DLD1 (cell line): Measurements from ENCODE around the gene DCC.

Source experiments
- in situ Hi-C: cut with HindIII; loops from 2 replicates; pipeline ENCODE4 v1.10.0; 2017; ENCODE audit warnings: low sequenced_read_pairs

DCC gene, protein sequence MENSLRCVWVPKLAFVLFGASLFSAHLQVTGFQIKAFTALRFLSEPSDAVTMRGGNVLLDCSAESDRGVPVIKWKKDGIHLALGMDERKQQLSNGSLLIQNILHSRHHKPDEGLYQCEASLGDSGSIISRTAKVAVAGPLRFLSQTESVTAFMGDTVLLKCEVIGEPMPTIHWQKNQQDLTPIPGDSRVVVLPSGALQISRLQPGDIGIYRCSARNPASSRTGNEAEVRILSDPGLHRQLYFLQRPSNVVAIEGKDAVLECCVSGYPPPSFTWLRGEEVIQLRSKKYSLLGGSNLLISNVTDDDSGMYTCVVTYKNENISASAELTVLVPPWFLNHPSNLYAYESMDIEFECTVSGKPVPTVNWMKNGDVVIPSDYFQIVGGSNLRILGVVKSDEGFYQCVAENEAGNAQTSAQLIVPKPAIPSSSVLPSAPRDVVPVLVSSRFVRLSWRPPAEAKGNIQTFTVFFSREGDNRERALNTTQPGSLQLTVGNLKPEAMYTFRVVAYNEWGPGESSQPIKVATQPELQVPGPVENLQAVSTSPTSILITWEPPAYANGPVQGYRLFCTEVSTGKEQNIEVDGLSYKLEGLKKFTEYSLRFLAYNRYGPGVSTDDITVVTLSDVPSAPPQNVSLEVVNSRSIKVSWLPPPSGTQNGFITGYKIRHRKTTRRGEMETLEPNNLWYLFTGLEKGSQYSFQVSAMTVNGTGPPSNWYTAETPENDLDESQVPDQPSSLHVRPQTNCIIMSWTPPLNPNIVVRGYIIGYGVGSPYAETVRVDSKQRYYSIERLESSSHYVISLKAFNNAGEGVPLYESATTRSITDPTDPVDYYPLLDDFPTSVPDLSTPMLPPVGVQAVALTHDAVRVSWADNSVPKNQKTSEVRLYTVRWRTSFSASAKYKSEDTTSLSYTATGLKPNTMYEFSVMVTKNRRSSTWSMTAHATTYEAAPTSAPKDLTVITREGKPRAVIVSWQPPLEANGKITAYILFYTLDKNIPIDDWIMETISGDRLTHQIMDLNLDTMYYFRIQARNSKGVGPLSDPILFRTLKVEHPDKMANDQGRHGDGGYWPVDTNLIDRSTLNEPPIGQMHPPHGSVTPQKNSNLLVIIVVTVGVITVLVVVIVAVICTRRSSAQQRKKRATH (N-terminal part only)

DNA sequence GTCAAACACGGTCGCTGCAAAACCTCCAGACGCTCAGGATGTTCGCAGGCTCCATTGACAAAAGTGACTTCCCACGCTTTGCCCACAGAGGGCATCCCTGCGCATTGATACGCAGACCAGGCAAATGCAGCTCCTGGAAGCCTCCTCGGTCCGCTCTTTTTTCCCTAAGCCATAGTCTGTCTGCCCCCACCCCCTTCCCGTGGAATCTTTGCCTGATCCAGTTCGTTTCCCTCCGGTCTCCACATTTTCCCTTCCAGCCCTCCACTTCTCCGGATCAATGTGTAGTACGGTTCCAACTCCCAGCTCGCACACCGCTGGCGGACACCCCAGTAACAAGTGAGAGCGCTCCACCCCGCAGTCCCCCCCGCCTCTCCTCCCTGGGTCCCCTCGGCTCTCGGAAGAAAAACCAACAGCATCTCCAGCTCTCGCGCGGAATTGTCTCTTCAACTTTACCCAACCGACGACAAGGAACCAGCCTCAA is at the start of gene DCC:
Gene DCC, plus strand, starts transcription at position 307 of the 481 bp plus-strand sequence. CDS start 591 bp downstream, outside the sequence.
- in situ Hi-C loops, result no loop called here

DNA sequence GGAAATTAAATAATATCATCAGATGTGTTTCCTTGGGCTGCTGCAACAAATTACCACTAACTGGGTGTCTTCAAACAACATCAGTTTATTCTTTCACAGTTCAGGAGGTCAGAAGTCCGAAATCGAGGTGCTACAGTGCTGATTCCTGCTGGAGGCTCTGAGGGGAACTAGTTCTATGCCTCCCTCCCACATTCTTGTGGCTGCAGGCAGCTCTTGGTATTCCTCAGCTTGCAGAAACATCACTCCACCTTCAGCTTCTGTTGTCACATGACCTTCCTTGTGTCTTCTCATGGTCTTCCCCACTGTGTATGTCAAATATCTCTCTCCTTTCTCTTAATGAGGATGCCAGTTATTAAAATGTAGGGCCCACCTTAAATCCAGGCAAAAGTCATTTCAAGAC is 29.3 kb upstream of the DCC start:
- in situ Hi-C loops, result no loop called here

DNA sequence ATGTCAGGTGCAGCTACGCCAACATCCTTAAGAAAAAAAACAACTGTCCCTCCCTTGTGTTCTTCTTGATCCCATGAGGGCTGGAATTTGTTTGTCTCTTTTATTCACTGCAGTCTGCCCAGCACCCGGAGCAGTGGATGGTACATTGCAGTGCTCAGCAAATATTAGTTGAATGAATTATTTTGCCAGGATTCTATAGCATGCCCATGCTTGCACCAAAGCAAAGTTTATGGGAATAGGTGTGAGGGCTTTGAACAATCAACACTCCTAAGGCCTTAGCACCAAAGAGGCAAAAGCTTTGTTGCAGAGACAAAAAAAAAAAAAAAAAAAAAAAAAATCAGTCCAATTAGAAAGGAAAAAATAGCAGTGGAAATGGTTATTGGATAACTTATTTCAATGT is 28.7 kb upstream of the DCC start:
- in situ Hi-C loops, result no loop called here

DNA sequence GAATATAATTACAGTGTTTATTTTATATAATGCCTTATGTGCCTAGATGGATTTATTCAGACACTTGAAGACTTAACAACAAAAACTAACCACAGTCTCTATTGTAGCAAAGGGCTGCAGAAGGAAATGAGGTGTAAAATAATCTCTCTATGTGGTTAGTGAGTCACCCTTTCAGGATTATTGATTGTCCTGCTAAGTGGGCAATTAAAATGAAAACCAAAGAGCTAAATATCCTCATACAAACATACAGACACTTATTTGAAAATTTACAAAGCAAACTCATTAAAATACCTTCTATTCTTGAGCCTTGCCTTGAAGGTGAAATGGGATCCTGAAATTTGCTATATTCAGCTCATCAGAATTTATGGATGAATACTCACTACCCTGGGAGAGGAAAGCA is 27.7 kb upstream of the DCC start:
- in situ Hi-C loops, result no loop called here

DNA sequence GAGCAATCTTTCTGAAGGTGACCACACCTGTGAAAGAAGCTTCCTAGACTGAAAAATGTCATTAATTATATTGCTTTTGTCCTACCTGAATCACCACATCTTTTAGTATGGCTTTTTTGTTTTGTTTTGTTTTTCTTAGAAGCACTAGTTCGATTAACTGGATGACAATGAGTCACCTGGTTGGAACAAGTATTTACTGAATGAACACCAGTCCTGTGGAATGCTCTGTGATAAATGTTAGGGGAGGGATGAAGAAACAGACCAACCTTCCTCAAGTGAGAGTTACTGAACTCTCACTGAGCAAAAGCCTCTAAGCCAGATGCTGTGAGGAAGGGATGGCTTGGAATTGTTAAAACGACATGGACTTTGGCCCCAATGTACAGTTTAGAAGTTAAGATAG is 26.8 kb upstream of the DCC start:
- in situ Hi-C loops, result no loop called here

DNA sequence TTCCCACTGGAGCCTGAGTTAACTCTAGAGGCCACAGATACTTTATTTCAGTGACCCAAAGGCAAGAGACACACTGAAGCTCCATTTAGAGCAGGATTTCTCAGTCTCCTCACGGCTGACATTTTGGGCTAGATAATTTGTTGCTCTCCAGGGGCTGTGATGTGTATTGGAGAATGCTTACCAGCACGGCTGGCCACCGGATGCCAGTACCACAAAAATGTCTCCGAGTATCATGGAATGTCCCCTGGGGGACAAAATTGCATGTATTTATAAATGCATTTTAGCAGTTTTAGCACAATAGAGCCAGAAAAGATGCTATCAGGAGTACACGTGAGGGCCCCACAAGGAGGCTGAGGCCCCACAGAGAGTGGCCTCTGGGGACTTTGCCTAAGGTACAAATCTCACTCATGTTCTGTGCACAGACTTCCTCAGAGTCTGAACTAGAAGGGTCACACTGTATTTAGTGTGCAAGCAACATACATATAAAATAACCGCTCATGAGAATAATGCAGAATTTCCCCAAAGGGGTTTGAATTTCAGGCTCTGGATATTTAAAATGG is 20.5 kb upstream of the DCC start:
- in situ Hi-C loops, result no loop called here

DNA sequence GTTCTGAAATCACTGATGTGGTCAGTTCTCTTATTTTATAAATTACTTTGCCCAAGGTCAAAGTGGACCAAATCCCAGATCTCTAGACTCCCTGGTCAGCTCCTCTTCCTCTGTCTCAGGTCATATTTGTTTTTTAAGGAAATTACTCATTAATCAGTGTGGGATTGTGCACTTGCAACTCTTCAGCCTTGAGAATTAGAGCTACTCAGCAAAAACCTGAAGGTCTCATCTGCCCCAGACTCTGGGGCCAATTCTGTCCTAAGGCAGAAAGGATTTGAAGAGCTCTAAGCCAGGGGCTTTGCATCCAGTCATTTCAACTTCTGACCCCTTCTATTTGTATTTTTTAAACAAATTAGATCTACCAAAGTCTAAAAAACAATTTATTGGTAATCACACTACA is 17.7 kb upstream of the DCC start:
- in situ Hi-C loops, result no loop called here

DNA sequence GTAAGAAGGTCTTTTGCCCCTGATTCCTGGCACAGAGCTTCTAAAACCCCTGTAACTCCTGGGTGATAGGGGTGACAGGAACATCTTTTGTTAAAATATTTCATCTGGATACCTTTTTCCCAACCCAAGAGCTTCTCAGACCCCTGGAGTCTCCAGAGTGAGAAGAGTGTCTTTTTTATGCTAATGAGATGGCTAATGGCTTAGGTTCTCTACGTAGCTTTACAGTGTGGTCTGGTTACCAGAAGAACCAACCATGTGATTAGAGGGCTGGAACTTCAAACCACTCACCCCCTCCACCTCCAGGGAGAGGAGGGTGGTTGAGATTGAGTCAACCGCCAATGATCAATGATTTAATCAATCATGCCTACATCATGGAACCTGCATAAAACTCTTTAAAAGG is 16.2 kb upstream of the DCC start:
- in situ Hi-C loops, result no loop called here

DNA sequence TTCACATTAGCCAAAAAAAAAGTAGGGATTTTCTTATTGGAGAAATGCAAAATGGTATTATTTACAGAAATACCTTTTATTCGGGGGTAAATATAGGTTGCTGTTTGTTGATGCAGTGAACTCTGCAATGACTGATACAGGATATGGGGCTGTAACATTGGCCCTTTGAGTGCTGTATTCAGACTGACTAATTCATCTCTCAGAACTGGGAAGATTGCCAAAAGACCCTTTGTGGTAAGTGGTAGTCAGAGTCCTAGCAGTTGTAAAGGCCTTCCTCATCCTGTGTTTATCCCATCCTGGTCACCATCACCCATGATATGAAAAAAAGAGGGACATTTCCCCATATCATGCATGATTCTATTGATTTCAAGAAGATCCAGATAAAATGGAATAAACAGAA is 14.0 kb upstream of the DCC start:
- in situ Hi-C loops, result no loop called here

DNA sequence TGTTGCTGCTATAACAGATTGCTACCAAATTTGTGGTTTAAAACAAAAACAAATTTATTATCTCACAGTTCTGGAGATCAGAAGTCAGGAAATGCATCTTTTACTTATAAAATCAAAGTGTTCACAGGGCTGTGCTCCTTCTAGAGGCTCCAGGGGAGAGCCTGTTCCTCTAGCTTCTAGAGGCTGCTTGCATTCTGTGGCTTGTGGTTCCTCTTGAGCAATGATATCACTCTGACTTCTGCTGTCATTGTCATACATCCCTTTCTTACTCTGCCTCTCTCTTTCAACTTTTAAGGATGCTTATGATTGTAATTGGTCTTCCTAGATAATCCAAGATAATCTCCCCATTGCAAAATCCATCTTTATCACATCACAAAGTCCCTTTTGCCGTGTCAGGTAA is 6.1 kb upstream of the DCC start:
- in situ Hi-C loops, result no loop called here

DNA sequence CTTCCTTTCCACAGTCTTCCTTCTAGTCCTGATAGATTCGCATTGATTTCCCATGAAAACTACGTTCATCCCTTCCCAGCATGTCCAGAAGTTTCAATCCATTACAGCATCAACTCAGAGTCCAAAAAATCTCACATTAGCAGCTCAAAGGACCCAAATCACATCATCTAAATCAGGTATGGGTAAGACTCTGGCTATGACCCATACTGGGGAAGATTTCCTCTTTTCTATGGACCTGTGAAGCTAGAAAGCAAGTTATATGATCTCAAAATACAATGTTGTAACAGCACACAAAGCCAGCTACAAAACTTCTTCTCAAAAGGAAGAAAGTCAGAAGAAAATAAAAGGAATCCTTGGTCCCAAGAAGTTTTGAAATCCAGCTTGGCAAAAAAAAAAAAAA is 5.7 kb upstream of the DCC start:
- in situ Hi-C loops, result no loop called here

DNA sequence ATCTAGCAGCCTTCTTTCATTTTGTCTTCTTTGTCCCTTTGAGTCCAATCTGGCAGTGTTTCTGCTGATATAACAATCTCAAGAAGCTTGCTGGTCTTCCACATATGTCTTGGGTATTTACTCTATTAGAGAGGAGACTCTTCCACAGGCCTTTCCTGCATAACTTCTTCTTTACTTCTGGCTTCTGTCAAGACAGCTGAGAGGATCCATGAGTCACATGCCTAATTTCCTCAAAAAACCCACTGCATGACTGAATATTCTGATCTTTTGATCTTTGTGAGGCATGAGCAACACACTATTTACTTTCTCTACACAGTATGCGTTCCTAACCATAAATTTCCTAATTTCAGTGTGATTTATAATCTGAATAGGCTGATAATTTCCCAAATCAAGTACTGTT is 5.1 kb upstream of the DCC start:
- in situ Hi-C loops, result no loop called here

DNA sequence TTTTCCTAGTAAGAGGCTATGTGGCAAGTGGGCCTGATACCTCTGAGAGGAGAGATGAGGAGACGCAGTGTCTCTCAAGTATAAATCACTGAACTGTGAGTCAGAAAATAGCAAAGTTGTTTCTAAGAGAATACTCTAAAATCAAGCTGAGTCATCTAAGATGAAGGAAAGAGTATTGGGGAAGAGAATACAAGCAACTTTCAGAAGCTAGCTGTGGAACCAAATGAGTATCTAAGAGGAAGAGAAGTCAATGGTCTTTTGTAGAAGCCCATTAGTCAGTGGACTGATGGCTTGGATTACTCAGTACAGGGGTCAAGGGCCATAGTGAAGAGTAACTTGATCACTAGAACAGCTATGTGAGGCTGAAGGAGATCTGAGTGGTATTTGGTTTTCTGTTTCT is 2.7 kb upstream of the DCC start:
- in situ Hi-C loops, result no loop called here

DNA sequence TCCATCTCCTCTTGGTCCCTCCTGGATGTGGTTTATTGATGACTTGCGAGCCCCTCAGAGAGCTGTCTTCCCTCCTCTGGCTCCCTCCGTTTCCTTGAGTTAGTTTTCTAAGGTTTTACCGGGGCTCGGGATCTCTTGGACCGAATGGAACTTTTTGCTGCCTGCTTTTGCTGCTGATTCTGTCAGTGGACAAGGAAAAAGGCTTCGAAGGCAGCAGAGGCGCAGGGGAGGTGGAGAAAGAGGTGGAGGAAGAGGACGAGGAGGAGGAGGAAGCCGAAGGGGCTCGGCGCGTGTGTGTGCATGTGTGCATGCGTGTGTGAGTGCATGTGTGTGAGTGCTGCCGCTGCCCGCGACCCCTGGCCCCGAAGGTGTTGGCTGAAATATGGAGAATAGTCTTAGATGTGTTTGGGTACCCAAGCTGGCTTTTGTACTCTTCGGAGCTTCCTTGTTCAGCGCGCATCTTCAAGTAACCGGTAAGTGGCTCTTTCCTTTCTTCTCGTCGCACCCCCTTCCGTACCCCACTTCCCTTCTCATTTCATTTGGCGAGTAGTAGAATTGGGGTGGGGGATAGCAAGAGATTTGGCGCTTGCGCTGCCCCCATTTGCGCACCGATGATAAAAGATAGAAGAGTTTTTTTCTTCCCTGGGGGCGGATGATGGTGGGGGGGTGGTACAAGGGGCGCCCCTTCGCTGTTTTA is 557 bp downstream of the DCC start:
- in situ Hi-C loops, result no loop called here

DNA sequence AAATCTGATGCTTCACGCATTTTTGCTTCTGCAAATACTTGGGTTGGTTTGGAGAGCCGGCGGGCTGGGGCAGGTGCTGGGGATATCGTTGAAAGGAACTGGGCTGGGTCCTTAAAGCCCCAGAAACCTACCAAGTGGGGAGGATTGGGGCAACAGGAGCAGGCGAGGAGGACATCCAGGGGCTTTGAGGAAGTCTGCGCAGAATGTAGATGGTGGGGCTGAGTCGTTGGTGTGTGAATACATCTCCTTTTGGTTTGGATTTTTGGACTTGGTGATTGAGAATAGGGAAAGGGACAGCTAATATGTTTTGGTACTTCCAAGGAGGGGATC is 1.1 kb downstream of the DCC start:
- in situ Hi-C loops, result no loop called here

DNA sequence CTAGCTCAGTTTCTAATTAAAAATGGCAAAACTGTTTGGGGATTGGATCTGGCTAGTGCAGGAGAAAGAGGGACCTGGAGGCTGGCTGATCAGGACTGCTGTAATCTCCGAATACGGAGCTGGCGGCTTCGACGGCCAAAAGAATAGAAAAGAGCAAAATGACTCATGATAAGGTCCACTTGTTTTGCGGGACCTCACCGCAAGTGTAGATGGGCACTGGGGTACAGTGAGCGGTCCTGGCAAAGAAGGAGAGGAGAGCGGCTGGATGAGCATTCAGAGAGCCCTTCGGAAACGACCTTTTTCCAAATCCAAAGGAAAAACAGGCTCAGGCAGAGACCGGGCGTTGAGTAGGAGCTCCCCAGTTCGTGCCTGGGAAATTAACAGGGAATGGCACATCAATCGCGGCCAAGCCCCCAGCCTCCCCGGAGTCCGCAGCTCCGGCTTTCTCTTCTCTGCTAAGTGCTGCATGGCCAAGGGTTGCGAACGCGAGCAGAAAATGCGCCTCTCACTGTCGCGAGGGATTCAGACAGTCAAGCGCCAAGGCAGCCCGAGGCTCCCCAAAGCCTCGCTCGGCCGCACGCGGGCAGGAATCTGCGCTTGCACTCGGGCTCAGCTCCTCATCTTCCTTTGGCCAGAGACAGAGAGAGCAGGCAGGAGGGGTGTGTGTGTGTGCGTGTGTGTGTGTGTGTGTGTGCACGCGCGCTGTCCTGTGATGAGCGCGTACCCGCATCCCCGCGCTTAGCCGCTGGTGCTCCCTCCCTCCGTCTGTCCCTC is 1.8 kb downstream of the DCC start:
- in situ Hi-C loops, result no loop called here

DNA sequence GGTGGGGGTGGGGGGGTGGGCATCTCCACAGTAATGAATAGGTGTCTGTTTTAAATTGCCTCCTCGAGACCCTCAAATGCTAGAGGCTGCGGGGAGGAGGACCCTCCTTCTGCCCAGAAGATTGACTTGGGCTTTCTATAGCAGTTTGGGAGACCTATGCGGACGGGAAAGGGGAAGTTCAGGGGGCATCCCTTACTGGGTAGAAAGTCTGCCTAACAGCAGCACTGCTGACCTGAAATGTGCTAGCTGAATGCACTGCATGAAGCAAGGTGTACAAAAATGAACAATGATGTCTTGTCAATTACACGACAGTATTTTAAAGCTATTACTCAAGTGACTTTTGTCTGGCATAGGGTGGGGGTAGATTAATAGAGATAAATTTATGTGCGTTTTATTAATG is 2.5 kb downstream of the DCC start:
- in situ Hi-C loops, result no loop called here

DNA sequence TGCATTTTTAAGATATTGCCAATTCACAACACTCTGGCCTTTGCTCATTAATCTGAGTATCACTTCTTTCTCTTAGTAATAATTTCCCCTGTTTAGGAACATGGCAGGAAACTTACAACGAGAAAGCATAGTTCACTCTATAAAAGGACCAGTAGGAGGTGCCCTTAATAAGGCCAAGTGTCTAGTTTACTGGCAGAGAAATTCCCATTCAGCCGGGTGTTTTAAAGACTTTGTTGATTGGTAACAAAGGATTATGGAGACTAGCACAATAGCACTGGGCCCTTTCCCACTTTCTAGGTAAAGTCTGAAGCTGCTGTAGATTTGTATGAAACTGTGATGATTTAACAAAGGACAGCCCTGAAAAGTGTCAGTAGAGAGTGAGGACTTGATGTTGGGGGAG is 3.1 kb downstream of the DCC start:
- in situ Hi-C loops, result no loop called here

DNA sequence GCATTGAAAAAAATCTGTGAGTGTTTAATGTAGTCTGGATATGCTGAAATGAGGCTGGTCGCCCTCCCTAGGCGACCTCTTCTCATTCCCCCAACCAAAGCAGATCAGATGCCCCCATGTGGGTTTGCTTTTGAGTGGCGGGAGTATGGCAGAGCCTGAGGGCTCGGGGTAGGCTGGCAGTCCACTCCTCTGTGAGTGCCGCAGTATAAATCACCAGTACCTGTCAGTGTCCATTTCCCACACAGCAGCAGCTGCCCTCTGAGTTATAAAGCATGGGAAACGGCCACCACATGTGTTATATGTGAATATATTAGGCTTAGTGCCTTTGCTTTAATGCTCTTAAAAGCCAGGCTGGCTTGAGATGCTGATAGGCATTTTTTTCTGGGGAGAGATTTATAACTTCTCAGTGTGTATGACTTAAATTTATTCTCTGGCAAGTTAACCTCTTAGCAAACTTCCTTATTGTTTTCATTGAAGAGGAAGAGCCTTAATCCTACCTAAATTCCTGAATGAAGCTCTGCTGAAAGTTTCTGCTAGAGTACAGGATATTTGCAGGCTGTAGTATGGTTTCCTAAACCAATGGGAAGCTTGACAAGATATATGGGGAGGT is 3.8 kb downstream of the DCC start:
- in situ Hi-C loops, result no loop called here

DNA sequence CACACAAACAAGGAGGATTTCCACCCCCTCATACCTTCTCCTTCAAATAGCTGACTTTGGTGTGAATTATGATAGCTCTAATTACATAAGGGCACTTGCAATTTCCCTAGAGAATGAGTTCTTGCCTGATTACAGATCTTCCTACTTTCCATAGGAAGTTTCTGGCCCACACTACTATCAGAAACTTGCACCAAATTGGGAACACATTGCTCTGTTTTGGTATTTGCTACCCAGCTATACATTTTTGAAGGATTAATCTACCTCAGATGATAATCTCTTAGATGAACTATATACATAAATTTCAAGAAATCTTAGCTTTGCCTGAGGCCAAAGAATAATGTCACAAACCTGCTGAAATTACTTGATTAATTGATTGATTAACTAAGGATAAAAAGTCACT is 4.9 kb downstream of the DCC start:
- in situ Hi-C loops, result no loop called here
